GM18526 (cell line): ENCODE data around the gene OR8A1.

Experiments used
- POLR2A ChIP-seq: IDR thresholded peaks from 3 replicates; pipeline ENCODE4 v1.6.1; 2011; ENCODE audit not compliant: insufficient read length; ENCODE audit errors: extremely low read depth

The OR8A1 gene

DNA sequence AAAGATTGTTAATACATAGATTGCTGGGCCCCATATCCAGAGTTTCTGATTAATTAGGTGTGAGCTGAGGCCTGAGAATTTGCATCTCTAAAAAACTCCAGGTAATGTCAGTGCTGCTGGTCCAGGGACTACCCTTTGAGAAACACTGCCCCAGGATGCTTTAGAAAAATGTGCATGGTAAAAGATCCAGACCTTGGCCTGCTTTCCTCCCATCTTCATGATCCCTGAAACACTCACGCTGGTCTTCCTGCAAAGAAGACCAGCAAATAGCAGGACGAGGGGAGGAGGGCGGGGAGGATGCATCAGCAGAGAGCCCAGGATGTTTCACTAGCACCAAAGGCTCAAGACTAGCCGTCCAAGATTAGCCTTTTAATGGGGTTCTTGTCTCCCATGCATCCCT, at the start of gene OR8A1:
Gene OR8A1 (plus strand): TSS at position 301 of the 400 bp plus-strand sequence. CDS start 123 bp downstream, outside the sequence.
- TF ChIP-seq POLR2A, result no peak

- no peak for TF ChIP-seq POLR2A
These were observed 49.3 kb upstream of the OR8A1 start for GRCh38 chr11:124520550-124520854.

GRCh38 chr11:124533626-124534025, 36.2 kb upstream of the OR8A1 start:
- TF ChIP-seq POLR2A, result no peak

DNA sequence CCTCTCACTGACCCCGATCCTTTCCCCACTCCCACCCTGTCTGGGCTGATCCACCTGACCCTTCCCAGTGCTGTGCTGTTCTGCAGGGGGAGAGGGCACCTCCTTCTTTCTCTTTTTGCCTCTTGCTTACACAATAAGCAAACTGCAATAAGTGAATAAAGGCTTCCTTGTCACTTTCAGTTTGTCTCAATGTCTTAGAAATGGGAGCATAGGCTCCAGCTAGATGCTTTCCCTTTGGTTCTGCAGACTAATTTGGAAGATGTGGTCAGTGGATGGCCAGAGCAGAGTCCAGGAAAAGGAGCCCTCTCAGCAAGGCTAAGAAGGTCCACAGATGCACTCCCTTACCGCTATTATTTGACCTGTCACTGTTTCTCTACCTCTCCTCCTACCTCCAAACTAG, 35.7 kb upstream of the OR8A1 start:
- TF ChIP-seq POLR2A, result no peak

DNA sequence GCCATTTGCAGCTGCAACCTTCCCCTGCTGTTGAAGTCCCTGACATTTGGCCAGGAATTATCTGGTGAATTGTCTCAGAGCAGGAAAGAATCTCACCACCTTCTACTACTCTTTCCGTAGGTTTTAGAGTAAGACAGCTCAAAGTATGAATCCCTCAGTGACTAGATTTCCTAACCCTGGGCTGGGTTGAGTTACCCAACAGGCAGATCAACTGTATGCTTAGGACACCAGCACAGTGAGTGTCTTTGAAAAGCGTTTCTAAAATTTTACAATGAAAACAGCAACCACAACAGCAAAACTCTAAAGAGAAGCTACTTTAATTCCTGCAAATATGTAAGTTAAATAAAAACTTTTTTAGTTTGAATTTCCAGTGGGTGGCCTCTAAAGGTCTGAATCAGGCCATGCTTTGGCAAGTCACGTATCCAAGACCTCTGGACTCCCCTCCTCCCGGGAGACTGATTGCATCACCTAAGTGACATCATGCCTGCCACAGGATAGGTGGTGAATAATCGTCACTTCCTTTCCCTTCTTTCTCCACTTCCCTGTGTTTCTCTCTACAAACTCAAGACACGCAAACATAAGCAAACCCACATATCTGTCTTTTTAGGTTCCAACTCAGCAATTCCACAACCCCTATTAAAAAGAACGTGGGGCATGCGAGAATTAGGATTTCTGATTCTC, 34.1 kb upstream of the OR8A1 start:
- no peak for TF ChIP-seq POLR2A

- no peak for TF ChIP-seq POLR2A
These were observed 33.3 kb upstream of the OR8A1 start for GRCh38 chr11:124536520-124536919.

DNA sequence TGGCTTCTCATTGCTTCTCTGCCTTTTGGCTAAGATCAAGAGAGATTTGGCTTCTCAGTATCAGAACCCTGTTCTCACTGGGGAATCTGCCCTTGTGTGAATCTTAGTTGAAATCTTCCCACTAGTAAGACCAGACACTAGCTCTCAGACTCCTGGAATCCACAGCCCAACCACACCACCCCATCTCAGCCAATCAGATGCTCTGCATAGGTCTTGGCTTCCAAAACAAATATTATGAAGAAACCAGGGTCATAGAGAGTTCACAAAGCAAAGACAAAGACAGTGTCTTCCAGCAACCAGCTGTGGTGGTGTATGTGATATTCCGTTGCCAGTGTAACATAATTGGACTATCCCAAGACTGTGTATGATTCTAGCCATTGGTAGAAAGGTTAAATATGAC, 31.8 kb upstream of the OR8A1 start:
- TF ChIP-seq POLR2A, result no peak

GRCh38 chr11:124541204-124541603, 28.6 kb upstream of the OR8A1 start:
- TF ChIP-seq POLR2A, result no peak

- no peak for TF ChIP-seq POLR2A
These were observed 26.7 kb upstream of the OR8A1 start for GRCh38 chr11:124543145-124543544.

- TF ChIP-seq POLR2A, result no peak
These were observed 26.2 kb upstream of the OR8A1 start, which contains the start of gene OR8B12 for GRCh38 chr11:124543554-124543953. OR8B12 (minus strand) TSS chr11:124543654; CDS start chr11:124543654, 0 bp downstream.

GRCh38 chr11:124551189-124551588, 18.6 kb upstream of the OR8A1 start:
- TF ChIP-seq POLR2A, result no peak

DNA sequence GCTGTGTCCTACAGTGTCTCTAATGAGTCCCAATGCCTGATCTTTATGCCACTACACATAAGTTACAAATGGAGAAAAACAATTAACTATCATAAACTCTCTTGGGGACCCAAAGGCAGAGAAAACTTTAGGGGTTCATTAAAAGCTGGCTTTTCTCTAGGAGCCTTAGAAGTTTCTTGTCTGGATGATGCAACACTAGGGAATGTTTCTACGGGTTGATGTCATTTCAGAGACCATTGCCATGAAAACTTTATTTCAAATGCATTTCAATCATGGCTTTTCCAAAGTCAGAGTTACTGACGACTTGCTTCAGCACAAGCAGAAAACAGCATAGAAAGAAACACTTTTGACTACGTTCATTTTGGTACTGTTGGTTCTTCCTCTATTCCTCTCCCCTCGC, 17.8 kb upstream of the OR8A1 start:
- no peak for TF ChIP-seq POLR2A

DNA sequence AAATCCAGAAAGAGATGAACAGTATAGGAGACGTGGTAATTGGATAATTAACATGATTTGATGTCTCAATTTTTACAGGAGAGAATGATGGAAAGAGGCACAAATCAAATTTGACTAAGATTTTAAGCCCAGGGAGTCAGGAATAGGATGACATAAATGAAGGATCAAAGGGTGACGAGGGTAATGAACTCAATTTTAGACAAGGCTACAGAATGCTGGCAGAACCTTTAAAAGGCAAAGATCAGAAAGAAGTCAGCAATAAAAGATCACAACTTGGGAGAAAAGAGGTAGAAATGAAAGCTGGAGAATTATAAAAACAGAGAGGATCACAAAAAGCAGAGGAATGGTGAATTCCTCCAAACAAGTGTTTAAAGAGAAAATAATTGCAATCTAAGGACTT, 13.0 kb upstream of the OR8A1 start:
- no peak for TF ChIP-seq POLR2A

- TF ChIP-seq POLR2A, result no peak
These were observed 363 bp downstream of the OR8A1 start for GRCh38 chr11:124570160-124570559.

DNA sequence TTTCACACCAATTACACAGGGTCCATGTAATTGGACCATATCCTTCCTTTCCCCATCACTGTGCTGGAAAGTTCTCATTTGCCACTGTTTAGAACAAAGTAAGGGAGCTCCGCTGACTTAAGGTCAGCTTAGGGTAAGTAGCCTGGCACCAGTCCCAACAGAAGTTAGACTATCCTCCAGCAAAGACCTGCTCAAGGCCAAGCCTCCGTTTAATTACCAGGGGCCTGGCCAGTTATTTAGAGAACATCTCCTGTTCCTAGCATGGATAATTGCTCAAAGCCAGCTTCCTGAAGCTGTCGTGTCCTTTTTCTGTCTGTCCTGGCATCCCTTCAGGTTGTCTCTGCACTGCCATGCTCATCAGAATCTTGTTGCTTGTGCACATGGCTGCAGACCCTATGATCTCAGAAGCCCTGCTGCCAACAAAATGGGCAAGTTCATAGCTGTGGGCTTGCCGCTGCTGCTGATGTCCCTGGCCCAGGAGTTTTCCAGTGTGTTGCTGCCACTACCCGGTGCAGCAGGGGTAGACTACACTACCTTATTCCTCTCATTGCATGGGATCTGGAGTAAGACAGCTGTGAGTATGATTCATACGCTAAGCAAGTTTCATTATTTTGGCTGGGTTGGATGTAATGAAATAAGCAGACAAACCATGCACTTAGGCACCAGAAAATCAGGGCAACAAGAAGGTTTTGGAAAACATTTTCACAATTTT, 8.1 kb downstream of the OR8A1 start:
- no peak for TF ChIP-seq POLR2A

DNA sequence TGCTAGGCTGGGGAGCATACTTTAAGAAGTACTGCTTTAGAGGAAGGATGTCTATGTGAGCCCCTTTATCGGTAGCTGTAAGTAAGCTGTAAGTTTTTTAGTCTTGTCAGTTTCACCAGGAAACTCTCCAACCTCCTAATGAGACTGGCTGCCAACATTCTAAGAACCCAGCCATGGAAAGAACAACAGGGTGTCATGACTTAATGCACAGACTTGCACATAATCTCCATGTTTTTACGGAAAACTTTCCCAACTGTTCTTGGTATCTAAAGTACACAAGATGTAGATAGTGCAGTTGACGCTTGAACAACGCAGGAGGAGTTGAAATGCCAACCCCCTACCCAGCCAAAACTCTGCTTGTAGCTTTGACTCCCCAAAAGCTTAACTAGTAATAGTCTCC, 9.0 kb downstream of the OR8A1 start:
- TF ChIP-seq POLR2A, result no peak

GRCh38 chr11:124581817-124582216, 12.0 kb downstream of the OR8A1 start:
- no peak for TF ChIP-seq POLR2A

- TF ChIP-seq POLR2A, result no peak
These were observed 12.8 kb downstream of the OR8A1 start for GRCh38 chr11:124582565-124582964.

DNA sequence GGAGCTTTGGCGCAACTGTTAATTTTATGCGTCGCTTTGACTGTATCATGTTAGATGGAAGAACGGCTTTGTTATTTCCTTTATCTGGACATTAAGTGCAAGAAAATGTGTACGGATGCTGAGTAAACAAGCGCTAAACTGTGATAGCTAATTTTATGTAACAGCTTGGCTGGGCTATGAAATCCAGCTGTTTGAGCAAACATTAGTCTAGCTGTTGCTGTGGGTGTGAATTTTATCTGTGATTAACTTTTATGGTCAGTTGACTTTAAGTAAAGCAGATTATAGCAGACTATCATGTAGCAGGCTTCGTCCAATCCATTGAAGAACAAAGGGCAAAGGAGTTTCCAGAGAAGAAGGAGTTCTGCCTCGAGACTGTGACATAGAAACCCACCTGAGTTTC, 14.0 kb downstream of the OR8A1 start:
- TF ChIP-seq POLR2A, result no peak
